Endothelial cell of umbilical vein (primary cell): ENCODE data around the gene IL16.

Experiments
- EZH2 ChIP-seq: IDR thresholded peaks from 2 replicates; pipeline ENCODE4 v1.6.1; 2012; ENCODE audit warnings: borderline replicate concordance, low read depth, mild to moderate bottlenecking, moderate library complexity, low read length, inconsistent platforms; ENCODE audit not compliant: severe bottlenecking
- FOS ChIP-seq: IDR thresholded peaks from 2 replicates; pipeline ENCODE4 v1.6.1; 2011; ENCODE audit warnings: mild to moderate bottlenecking, low read length, moderate library complexity, borderline replicate concordance; ENCODE audit not compliant: insufficient read depth
- POLR2A ChIP-seq: IDR thresholded peaks from 2 replicates; pipeline ENCODE4 v1.6.1; 2012; ENCODE audit warnings: low read depth, mild to moderate bottlenecking, control low read depth, low read length
- TF ChIP-seq, protein P1 (sequence below), 2 donors: IDR thresholded peaks; 1 replicate in 1 of 2; 2 replicates in 1 of 2; pipeline ENCODE4 v1.5.1; 2011; ENCODE audit warnings: low read length in 2 of 2, mild to moderate bottlenecking in 2 of 2, moderate library complexity in 2 of 2, control low read depth in 1 of 2, inconsistent platforms in 1 of 2, low read depth in 1 of 2; ENCODE audit not compliant: insufficient read depth in 1 of 2; ENCODE audit errors: extremely low read depth in 1 of 2

DNA sequence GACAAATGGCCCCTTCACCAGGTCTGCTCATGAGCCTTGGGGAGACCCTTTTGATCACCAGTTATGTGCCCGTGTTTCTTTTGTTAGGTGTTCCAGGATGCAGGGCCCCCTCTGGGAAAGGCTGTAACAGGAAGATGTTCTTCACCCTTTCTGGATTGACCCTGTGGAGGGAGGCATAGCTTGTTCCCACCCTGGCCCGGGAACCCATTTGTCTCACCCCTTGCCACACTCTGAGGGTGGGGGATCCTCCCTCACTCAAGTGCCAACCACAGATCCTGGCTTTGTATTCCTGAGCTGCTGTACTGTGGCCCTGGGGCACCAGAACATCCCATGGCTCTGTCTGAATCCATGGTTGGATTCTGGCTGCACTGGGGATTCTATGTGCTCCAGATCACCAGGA, 18.9 kb downstream of the IL16 start:
- TF ChIP-seq, protein P1, sequence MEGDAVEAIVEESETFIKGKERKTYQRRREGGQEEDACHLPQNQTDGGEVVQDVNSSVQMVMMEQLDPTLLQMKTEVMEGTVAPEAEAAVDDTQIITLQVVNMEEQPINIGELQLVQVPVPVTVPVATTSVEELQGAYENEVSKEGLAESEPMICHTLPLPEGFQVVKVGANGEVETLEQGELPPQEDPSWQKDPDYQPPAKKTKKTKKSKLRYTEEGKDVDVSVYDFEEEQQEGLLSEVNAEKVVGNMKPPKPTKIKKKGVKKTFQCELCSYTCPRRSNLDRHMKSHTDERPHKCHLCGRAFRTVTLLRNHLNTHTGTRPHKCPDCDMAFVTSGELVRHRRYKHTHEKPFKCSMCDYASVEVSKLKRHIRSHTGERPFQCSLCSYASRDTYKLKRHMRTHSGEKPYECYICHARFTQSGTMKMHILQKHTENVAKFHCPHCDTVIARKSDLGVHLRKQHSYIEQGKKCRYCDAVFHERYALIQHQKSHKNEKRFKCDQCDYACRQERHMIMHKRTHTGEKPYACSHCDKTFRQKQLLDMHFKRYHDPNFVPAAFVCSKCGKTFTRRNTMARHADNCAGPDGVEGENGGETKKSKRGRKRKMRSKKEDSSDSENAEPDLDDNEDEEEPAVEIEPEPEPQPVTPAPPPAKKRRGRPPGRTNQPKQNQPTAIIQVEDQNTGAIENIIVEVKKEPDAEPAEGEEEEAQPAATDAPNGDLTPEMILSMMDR (IDR thresholded peaks at IDR 0.05; ENCODE audit: extremely low read depth in 1 of 2, insufficient read depth in 1 of 2, low read depth in 1 of 2, low read length in 2 of 2), result no peak
- TF ChIP-seq POLR2A (no peak), FOS (no peak), EZH2 (no peak)
